Raji (cell line): ENCODE measurements around the gene WNT3A.

ENCODE experiments used
- POLR2A ChIP-seq: IDR thresholded peaks from 2 replicates; pipeline ENCODE4 v1.6.1; 2011; ENCODE audit warnings: low read depth, low read length, control low read depth; ENCODE audit not compliant: insufficient read depth

WNT3A gene

GRCh38 chr1:228041316-228041715, 34.5 kb downstream of the WNT3A start:
- TF ChIP-seq POLR2A, result no peak

- TF ChIP-seq POLR2A, result no peak
Observed at GRCh38 chr1:228042508-228042907, 35.7 kb downstream of the WNT3A start.

GRCh38 chr1:228043281-228043848, 36.6 kb downstream of the WNT3A start:
- no peak for TF ChIP-seq POLR2A

GRCh38 chr1:228044961-228045360, 38.2 kb downstream of the WNT3A start:
- no peak for TF ChIP-seq POLR2A

GRCh38 chr1:228045405-228045804, 38.6 kb downstream of the WNT3A start:
- no peak for TF ChIP-seq POLR2A

- TF ChIP-seq POLR2A, result no peak
Observed at GRCh38 chr1:228045871-228046270, 39.1 kb downstream of the WNT3A start.

- no peak for TF ChIP-seq POLR2A
Observed at GRCh38 chr1:228046421-228047182, 39.8 kb downstream of the WNT3A start.

GRCh38 chr1:228047183-228047466, 40.3 kb downstream of the WNT3A start:
- no peak for TF ChIP-seq POLR2A

GRCh38 chr1:228048120-228048519, 41.3 kb downstream of the WNT3A start:
- TF ChIP-seq POLR2A, result no peak

- TF ChIP-seq POLR2A, result no peak
Observed at GRCh38 chr1:228048659-228049298, 42.0 kb downstream of the WNT3A start.

GRCh38 chr1:228050571-228051231, 43.9 kb downstream of the WNT3A start:
- TF ChIP-seq POLR2A, result no peak

GRCh38 chr1:228058172-228058948, 51.6 kb downstream of the WNT3A start:
- no peak for TF ChIP-seq POLR2A

- TF ChIP-seq POLR2A, result no peak
Observed at GRCh38 chr1:228058949-228059633, 52.3 kb downstream of the WNT3A start.

GRCh38 chr1:228059634-228060457, 53.0 kb downstream of the WNT3A start:
- no peak for TF ChIP-seq POLR2A
